ENCODE measurements around the gene SCFD2. TPM values are rescaled to one million over a fixed set of nuclear protein-coding genes. Genes with fewer than 3 reads are reported as not detected.

Gene SCFD2
- total RNA-seq, 1 donor from 2014 or later = 17.2 TPM

- TF ChIP-seq, protein P1, sequence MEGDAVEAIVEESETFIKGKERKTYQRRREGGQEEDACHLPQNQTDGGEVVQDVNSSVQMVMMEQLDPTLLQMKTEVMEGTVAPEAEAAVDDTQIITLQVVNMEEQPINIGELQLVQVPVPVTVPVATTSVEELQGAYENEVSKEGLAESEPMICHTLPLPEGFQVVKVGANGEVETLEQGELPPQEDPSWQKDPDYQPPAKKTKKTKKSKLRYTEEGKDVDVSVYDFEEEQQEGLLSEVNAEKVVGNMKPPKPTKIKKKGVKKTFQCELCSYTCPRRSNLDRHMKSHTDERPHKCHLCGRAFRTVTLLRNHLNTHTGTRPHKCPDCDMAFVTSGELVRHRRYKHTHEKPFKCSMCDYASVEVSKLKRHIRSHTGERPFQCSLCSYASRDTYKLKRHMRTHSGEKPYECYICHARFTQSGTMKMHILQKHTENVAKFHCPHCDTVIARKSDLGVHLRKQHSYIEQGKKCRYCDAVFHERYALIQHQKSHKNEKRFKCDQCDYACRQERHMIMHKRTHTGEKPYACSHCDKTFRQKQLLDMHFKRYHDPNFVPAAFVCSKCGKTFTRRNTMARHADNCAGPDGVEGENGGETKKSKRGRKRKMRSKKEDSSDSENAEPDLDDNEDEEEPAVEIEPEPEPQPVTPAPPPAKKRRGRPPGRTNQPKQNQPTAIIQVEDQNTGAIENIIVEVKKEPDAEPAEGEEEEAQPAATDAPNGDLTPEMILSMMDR (IDR thresholded peaks at IDR 0.05; ENCODE audit: partially characterized antibody, unreplicated experiment) = no peak
- no peak overlapping the region for H3K4me3 Mint-ChIP-seq (ENCODE audit: unreplicated experiment)
- no peaks in the 10 kb centered on the region for H3K27me3 Mint-ChIP-seq (ENCODE audit: unreplicated experiment)
- no peaks in the 10 kb centered on the region for H3K4me1 Mint-ChIP-seq (ENCODE audit: low read depth, unreplicated experiment)
- H3K36me3 Mint-ChIP-seq (ENCODE audit: unreplicated experiment) = peaks cover 3% of the 10 kb centered on the region
- no peak overlapping the region for H3K27ac Mint-ChIP-seq (ENCODE audit: unreplicated experiment)
- DNase-seq = no peak
- H3K9me3 Mint-ChIP-seq (ENCODE audit: unreplicated experiment) = peaks cover 3% of the 10 kb centered on the region
Observed at GRCh38 chr4:52914051-52914605, 451.7 kb downstream of the SCFD2 start.

DNA sequence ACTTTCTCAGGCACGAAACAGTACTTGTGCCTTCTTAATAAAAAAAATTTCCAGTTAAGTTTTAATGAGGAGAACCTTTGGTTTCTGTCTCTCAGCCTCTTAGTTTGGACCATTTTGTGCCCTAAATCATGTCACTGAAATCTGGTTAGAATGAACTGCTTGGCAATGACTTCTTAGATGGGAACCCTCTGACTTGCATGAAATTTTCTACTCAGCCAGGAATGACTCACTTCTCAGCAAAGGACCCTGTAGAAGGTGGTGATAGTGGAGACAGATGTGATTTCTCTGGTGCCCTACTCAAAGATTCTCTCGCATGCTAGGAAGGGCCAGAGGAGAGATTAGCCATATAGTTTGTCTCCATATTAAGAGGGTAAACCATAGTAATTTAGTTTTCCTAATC lies 453.3 kb downstream of the SCFD2 start:
- DNase-seq = no peak
- H3K27ac Mint-ChIP-seq (ENCODE audit: unreplicated experiment) = no peak overlapping the region
- H3K4me3 Mint-ChIP-seq (ENCODE audit: unreplicated experiment) = no peak overlapping the region
- peaks cover 3% of the 10 kb centered on the region for H3K9me3 Mint-ChIP-seq (ENCODE audit: unreplicated experiment)
- H3K4me1 Mint-ChIP-seq (ENCODE audit: low read depth, unreplicated experiment) = no peaks in the 10 kb centered on the region
- H3K27me3 Mint-ChIP-seq (ENCODE audit: unreplicated experiment) = no peaks in the 10 kb centered on the region
- peaks cover 4% of the 10 kb centered on the region for H3K36me3 Mint-ChIP-seq (ENCODE audit: unreplicated experiment)
- TF ChIP-seq, protein P1 (IDR thresholded peaks at IDR 0.05; ENCODE audit: partially characterized antibody, unreplicated experiment) = no peak

DNA sequence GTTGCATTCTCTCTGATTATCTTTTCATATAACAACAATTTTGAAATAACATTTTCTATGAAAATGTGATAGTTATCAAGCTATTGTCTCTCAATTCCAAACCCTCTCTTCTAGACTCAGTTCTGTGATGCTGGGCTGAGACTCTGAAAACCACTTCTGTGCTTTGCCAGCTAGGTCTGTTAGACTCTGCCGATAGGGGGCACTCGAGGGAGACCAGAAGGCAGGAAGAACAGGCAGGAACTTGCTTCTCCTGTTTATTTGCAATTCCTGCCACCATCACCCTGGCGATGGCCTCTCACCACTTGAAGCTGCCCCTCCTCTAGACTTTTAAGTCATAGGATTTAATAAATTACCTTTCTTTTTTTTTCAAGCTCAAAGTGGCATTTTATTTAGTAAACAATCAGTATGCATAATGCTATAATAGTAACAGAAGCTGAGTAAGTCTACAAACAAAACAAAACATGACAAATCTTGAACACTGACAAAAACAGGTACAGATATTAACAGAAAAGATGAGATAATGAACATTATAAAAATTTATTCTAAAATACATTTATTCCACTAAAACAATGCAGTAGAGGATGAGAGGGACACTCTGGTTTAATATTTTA lies 454.1 kb downstream of the SCFD2 start:
- Mint-ChIP-seq H3K27me3 (ENCODE audit: unreplicated experiment) (no peaks in the 10 kb centered on the region), H3K27ac (ENCODE audit: unreplicated experiment) (no peak overlapping the region), H3K9me3 (ENCODE audit: unreplicated experiment) (peaks cover 3% of the 10 kb centered on the region), H3K4me1 (ENCODE audit: low read depth, unreplicated experiment) (no peaks in the 10 kb centered on the region), H3K4me3 (ENCODE audit: unreplicated experiment) (no peak overlapping the region), H3K36me3 (ENCODE audit: unreplicated experiment) (peaks cover 4% of the 10 kb centered on the region)
- TF ChIP-seq, protein P1 (IDR thresholded peaks at IDR 0.05; ENCODE audit: partially characterized antibody, unreplicated experiment) = peak; percentile 86
- DNase-seq = peak; percentile 90

GRCh38 chr4:52910115-52910514 lies 455.7 kb downstream of the SCFD2 start:
- TF ChIP-seq, protein P1 (IDR thresholded peaks at IDR 0.05; ENCODE audit: partially characterized antibody, unreplicated experiment) = no peak
- no peak for DNase-seq
- no peak overlapping the region for H3K27ac Mint-ChIP-seq (ENCODE audit: unreplicated experiment)
- no peaks in the 10 kb centered on the region for H3K27me3 Mint-ChIP-seq (ENCODE audit: unreplicated experiment)
- no peaks in the 10 kb centered on the region for H3K4me1 Mint-ChIP-seq (ENCODE audit: low read depth, unreplicated experiment)
- no peak overlapping the region for H3K4me3 Mint-ChIP-seq (ENCODE audit: unreplicated experiment)
- peaks cover 3% of the 10 kb centered on the region for H3K9me3 Mint-ChIP-seq (ENCODE audit: unreplicated experiment)
- peaks cover 4% of the 10 kb centered on the region for H3K36me3 Mint-ChIP-seq (ENCODE audit: unreplicated experiment)

DNA sequence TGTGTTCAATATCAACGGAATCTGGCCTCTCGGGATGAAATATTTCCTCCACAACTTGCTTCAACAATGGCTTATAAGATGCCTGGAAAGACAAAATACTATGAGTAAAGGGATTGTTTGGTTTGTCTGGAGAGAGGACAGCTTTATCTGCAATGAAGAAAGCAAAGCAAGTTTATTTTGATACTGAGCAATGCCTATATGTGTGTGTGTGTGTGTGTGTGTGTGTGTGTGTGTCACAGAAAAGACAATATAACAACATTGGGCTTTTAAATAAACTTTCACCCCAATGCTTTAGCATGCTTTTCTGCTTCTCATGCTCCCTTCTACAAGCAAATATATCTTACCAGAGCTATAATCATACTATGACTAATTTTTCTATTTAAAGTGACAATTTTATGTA lies 458.4 kb downstream of the SCFD2 start:
- Mint-ChIP-seq H3K27ac (ENCODE audit: unreplicated experiment) (no peak overlapping the region), H3K9me3 (ENCODE audit: unreplicated experiment) (peaks cover 3% of the 10 kb centered on the region), H3K4me1 (ENCODE audit: low read depth, unreplicated experiment) (peaks cover 6% of the 10 kb centered on the region), H3K27me3 (ENCODE audit: unreplicated experiment) (no peaks in the 10 kb centered on the region), H3K36me3 (ENCODE audit: unreplicated experiment) (peaks cover 4% of the 10 kb centered on the region), H3K4me3 (ENCODE audit: unreplicated experiment) (no peak overlapping the region)
- no peak for DNase-seq
- TF ChIP-seq, protein P1 (IDR thresholded peaks at IDR 0.05; ENCODE audit: partially characterized antibody, unreplicated experiment) = no peak

Data from glutamatergic neuron (in vitro differentiated cells).